ENCODE measurements around the gene LCN6.

- TF ChIP-seq CTCF (IDR thresholded peaks at IDR 0.05) (no peak), POLR2A (IDR thresholded peaks at IDR 0.05) (no peak), POLR2AphosphoS5 (IDR thresholded peaks at IDR 0.05) (no peak)
These were observed 36.3 kb downstream of the LCN6 start, which contains the start of gene DIPK1B for GRCh38 chr9:136711751-136712689.
